IMR-90 (cell line): Measurements from ENCODE around the gene SOX1. TPM values are rescaled to one million over a fixed set of nuclear protein-coding genes. Genes with fewer than 3 reads are reported as not detected.

Experiments used
- ATAC-seq: fragments of 200-7000 bp; cut with Tn5 transposase; 2 replicates; pipeline ENCODE4 v1.9.1; 2020; ENCODE audit warnings: low read depth, mild to moderate bottlenecking, moderate library complexity
- BruUV-seq: library from RNA; stranded (reverse); fragments of 400-500 nt; replicated peaks from 2 replicates; lab custom pipeline; 2021; lab: Mats Ljungman, UMichigan
- CTCF ChIA-PET: fragments of 300-600 bp; formaldehyde crosslinking; extraction: SDS; loops from one replicate; lab custom pipeline; 2021; ENCODE audit warnings: antibody characterized with exemption; lab: Yijun Ruan, JAX
- POLR2A ChIA-PET: fragments of 300-600 bp; sonication (Branson Sonifier 250); formaldehyde crosslinking; loops from one replicate; lab custom pipeline; 2022; ENCODE audit warnings: antibody characterized with exemption; ENCODE audit not compliant: unreplicated experiment; lab: Charles Lee
- DNase-seq: peaks from one replicate; pipeline ENCODE4 v3.0.0; 2013
- H2AFZ ChIP-seq: replicated peaks from 2 replicates; pipeline ENCODE3; 2013; ENCODE audit warnings: low read length, mild to moderate bottlenecking; ENCODE audit not compliant: poor library complexity
- H2AK5ac ChIP-seq: 2 replicates; pipeline ENCODE4 v1.6.1; 2013; ENCODE audit warnings: low read depth, low read length, inconsistent platforms
- H2AK9ac ChIP-seq: replicated peaks from 2 replicates; pipeline ENCODE3; 2013; ENCODE audit warnings: mild to moderate bottlenecking, low read depth, low read length, moderate library complexity; ENCODE audit not compliant: poor library complexity
- H2BK120ac ChIP-seq: 2 replicates; pipeline ENCODE4 v1.6.1; 2013; ENCODE audit warnings: low read depth, low read length, inconsistent platforms
- H2BK15ac ChIP-seq: 3 replicates; pipeline ENCODE4 v1.6.1; 2013; ENCODE audit warnings: low read depth, low read length, inconsistent platforms
- H2BK20ac ChIP-seq: 2 replicates; pipeline ENCODE4 v1.6.1; 2013; ENCODE audit warnings: low read depth, mild to moderate bottlenecking, inconsistent platforms, low read length, moderate library complexity
- H2BK5ac ChIP-seq: 2 replicates; pipeline ENCODE4 v1.6.1; 2013; ENCODE audit warnings: mild to moderate bottlenecking, low read depth, low read length, inconsistent platforms; ENCODE audit not compliant: poor library complexity, severe bottlenecking
- H3K14ac ChIP-seq: replicated peaks from 2 replicates; pipeline ENCODE4 v1.6.1; 2013; ENCODE audit warnings: low read depth, low read length, inconsistent platforms
- H3K18ac ChIP-seq: 2 replicates; pipeline ENCODE4 v1.6.1; 2013; ENCODE audit warnings: low read depth, low read length, control low read depth
- H3K23ac ChIP-seq: 2 replicates; pipeline ENCODE4 v1.6.1; 2013; ENCODE audit warnings: low read depth, low read length, inconsistent platforms
- H3K27ac ChIP-seq: 2 replicates; pipeline ENCODE4 v1.5.1; 2013; ENCODE audit warnings: mild to moderate bottlenecking, control low read depth, low read length; ENCODE audit not compliant: insufficient read depth
- H3K27me3 ChIP-seq: 2 replicates; pipeline ENCODE4 v1.6.1; 2013; ENCODE audit warnings: low read length; ENCODE audit not compliant: control insufficient read depth, insufficient read depth
- H3K36me3 ChIP-seq: 2 replicates; pipeline ENCODE4 v1.6.1; 2013; ENCODE audit warnings: low read length, mixed read lengths; ENCODE audit not compliant: control insufficient read depth, insufficient read depth
- H3K4ac ChIP-seq: 2 replicates; pipeline ENCODE4 v1.6.1; 2013; ENCODE audit warnings: low read depth, low read length, inconsistent platforms
- H3K4me1 ChIP-seq: 2 replicates; pipeline ENCODE4 v1.6.1; 2013; ENCODE audit warnings: low read length, mixed read lengths; ENCODE audit not compliant: control insufficient read depth, insufficient read depth
- H3K4me2 ChIP-seq: 2 replicates; pipeline ENCODE4 v1.6.1; 2013; ENCODE audit warnings: low read depth, mild to moderate bottlenecking, control low read depth, low read length, moderate library complexity
- H3K4me3 ChIP-seq: 2 replicates; pipeline ENCODE4 v1.5.1; 2013; ENCODE audit warnings: low read depth, mild to moderate bottlenecking, control low read depth, low read length, moderate library complexity; ENCODE audit not compliant: insufficient read depth
- H3K56ac ChIP-seq: 2 replicates; pipeline ENCODE4 v1.6.1; 2013; ENCODE audit warnings: low read length, inconsistent platforms; ENCODE audit not compliant: insufficient read depth; ENCODE audit errors: extremely low read depth
- H3K79me1 ChIP-seq, 2 experiments: 2 replicates each; pipeline ENCODE4 v1.6.1; 2013; ENCODE audit warnings: low read length in 2 of 2, inconsistent platforms in 1 of 2, low read depth in 1 of 2
- H3K9ac ChIP-seq: 2 replicates; pipeline ENCODE4 v1.6.1; 2013; ENCODE audit warnings: low read depth, low read length, control low read depth
- H3K9me1 ChIP-seq: 2 replicates; pipeline ENCODE4 v1.6.1; 2013; ENCODE audit warnings: low read length, inconsistent platforms; ENCODE audit not compliant: insufficient read depth
- H3K9me3 ChIP-seq: 2 replicates; pipeline ENCODE4 v1.6.1; 2013; ENCODE audit warnings: low read length; ENCODE audit not compliant: control insufficient read depth, insufficient read depth
- H4K20me1 ChIP-seq: 2 replicates; pipeline ENCODE4 v1.6.1; 2013; ENCODE audit warnings: low read length, inconsistent platforms; ENCODE audit not compliant: insufficient read depth
- H4K5ac ChIP-seq: 2 replicates; pipeline ENCODE4 v1.6.1; 2013; ENCODE audit warnings: mild to moderate bottlenecking, low read depth, low read length, control low read depth
- H4K8ac ChIP-seq, 2 experiments: 2 replicates each; pipeline ENCODE4 v1.6.1; 2013; ENCODE audit warnings: low read depth in 2 of 2, low read length in 2 of 2, control low read depth in 1 of 2, inconsistent platforms in 1 of 2
- H4K91ac ChIP-seq: 2 replicates; pipeline ENCODE4 v1.6.1; 2013; ENCODE audit warnings: low read depth, low read length, inconsistent platforms; ENCODE audit not compliant: insufficient read depth
- BHLHE40 ChIP-seq: fragments of 150-350 bp; IDR thresholded peaks from 2 replicates; pipeline ENCODE4 v1.6.1; 2016; ENCODE audit warnings: mild to moderate bottlenecking, low read depth, low read length
- CEBPB ChIP-seq: IDR thresholded peaks from 2 replicates; pipeline ENCODE4 v1.6.1; 2012; ENCODE audit warnings: low read depth, low read length, improper control_type of control experiment
- CHD1 ChIP-seq: IDR thresholded peaks from 2 replicates; pipeline ENCODE4 v1.6.1; 2012; ENCODE audit warnings: low read depth, low read length, improper control_type of control experiment
- CTCF ChIP-seq: conservative IDR thresholded peaks from 2 replicates; pipeline ENCODE4 v1.5.1; 2012; ENCODE audit warnings: mild to moderate bottlenecking, low read depth, low read length, improper control_type of control experiment
- FOS ChIP-seq: fragments of 150-350 bp; IDR thresholded peaks from 2 replicates; pipeline ENCODE4 v1.6.1; 2016; ENCODE audit warnings: low read depth, low read length
- MAFK ChIP-seq: IDR thresholded peaks from 2 replicates; pipeline ENCODE4 v1.6.1; 2012; ENCODE audit warnings: low read depth, low read length, improper control_type of control experiment
- MAZ ChIP-seq: IDR thresholded peaks from 2 replicates; pipeline ENCODE4 v1.6.1; 2012; ENCODE audit warnings: low read depth, mild to moderate bottlenecking, low read length, improper control_type of control experiment, moderate library complexity, borderline replicate concordance
- MXI1 ChIP-seq: IDR thresholded peaks from 2 replicates; pipeline ENCODE4 v1.6.1; 2012; ENCODE audit warnings: low read depth, mild to moderate bottlenecking, low read length, moderate library complexity, borderline replicate concordance
- NFE2L2 ChIP-seq: fragments of 150-350 bp; IDR thresholded peaks from 2 replicates; pipeline ENCODE4 v1.6.1; 2016; ENCODE audit warnings: low read depth, mild to moderate bottlenecking, low read length
- POLR2A ChIP-seq: IDR thresholded peaks from 2 replicates; pipeline ENCODE4 v1.6.1; 2012; ENCODE audit warnings: mild to moderate bottlenecking, low read depth, low read length
- RAD21 ChIP-seq: IDR thresholded peaks from 2 replicates; pipeline ENCODE4 v1.6.1; 2012; ENCODE audit warnings: low read length, improper control_type of control experiment
- RCOR1 ChIP-seq: IDR thresholded peaks from 2 replicates; pipeline ENCODE4 v1.6.1; 2012; ENCODE audit warnings: mild to moderate bottlenecking, low read length, improper control_type of control experiment; ENCODE audit not compliant: insufficient replicate concordance
- RFX5 ChIP-seq: IDR thresholded peaks from 2 replicates; pipeline ENCODE4 v1.8.0; 2012; ENCODE audit warnings: low read depth, mild to moderate bottlenecking, low read length, moderate library complexity
- SMC3 ChIP-seq: fragments of 150-350 bp; IDR thresholded peaks from 2 replicates; pipeline ENCODE4 v1.6.1; 2016; ENCODE audit warnings: low read depth, mild to moderate bottlenecking, antibody characterized with exemption, low read length, moderate library complexity
- USF2 ChIP-seq: fragments of 150-350 bp; IDR thresholded peaks from 2 replicates; pipeline ENCODE4 v1.6.1; 2017; ENCODE audit warnings: mild to moderate bottlenecking, antibody characterized with exemption, low read length, low read depth
- WGBS, 2 experiments: methylation state at CpG; one replicate each; pipeline versions ENCODE4 v1.1.5 to v1.1.7; 2013; ENCODE audit warnings: missing lambda C conversion rate in 2 of 2; ENCODE audit not compliant: insufficient read length in 1 of 2; ENCODE audit errors: extremely low coverage in 2 of 2; 5-methylcytosine and 5-hydroxymethylcytosine counted together
- dilution Hi-C: fragments of 300-500 bp; cut with HindIII; formaldehyde crosslinking; loops from one replicate; pipeline ENCODE4 v1.14.3; 2018; ENCODE audit warnings: low sequenced_read_pairs; ENCODE audit not compliant: unreplicated experiment
- in situ Hi-C: fragments of 300-500 bp; cut with MboI; formaldehyde crosslinking; loops from 3 replicates; pipeline ENCODE4 v1.14.3; 2019; ENCODE audit warnings: low sequenced_read_pairs, inconsistent platforms, mixed read lengths
- intact Hi-C: fragments of 100-400 bp; cut with micrococcal nuclease; formaldehyde crosslinking; loops from 2 replicates; pipeline ENCODE4 v1.10.0; 2022
- polyA plus RNA-seq, 3 experiments: library from polyadenylated mRNA; depleted of rRNA; stranded (reverse); fragments of >200 nt; gene quantifications; 2 replicates each; pipeline ENCODE4 v1.2.3, GENCODE V29; 2012; ENCODE audit warnings: low replicate concordance in 1 of 3
- total RNA-seq: library from RNA; depleted of rRNA; stranded (reverse); fragments of >200 nt; gene quantifications from 2 replicates; pipeline ENCODE4 v1.2.3, GENCODE V29; 2012

Gene SOX1
- total and polyA plus RNA-seq, 2 of the 4 experiments (the other 2 are of a cell fraction): not detected

GRCh38 chr13:112032186-112032993, 34.6 kb upstream of the SOX1 start:
- peaks cover 52% of the 10 kb centered on the region for H3K9me3 ChIP-seq
- ATAC-seq: no peak
- DNase-seq: peak; percentile 1
- TF ChIP-seq BHLHE40 (no peak), CEBPB (no peak), MAFK (no peak), CTCF (no peak), NFE2L2 (no peak), MXI1 (no peak), USF2 (no peak; the same call in 1 of the 2 replicates), FOS (no peak), SMC3 (no peak), RAD21 (no peak), MAZ (no peak), CHD1 (no peak), POLR2A (no peak), RCOR1 (no peak), RFX5 (no peak)

More at GRCh38 chr13:112032186-112032993, 34.6 kb upstream of the SOX1 start:
- Histone ChIP-seq H3K79me1 (no peaks in the 10 kb centered on the region), H3K4ac (no peak overlapping the region), H2BK120ac (no peak overlapping the region), H3K14ac (no peak overlapping the region), H4K91ac (no peak overlapping the region), H3K36me3 (no peaks in the 10 kb centered on the region), H3K27me3 (no peaks in the 10 kb centered on the region), H3K56ac (no peak overlapping the region), H3K9me1 (no peaks in the 10 kb centered on the region), H3K4me1 (no peaks in the 10 kb centered on the region), H2AK5ac (no peak overlapping the region), H3K4me2 (no peak overlapping the region), H3K18ac (no peak overlapping the region), H2BK20ac (no peak overlapping the region), H2BK15ac (no peak overlapping the region), H2AFZ (peak overlapping the region; percentile 33), H3K4me3 (no peak overlapping the region), H4K20me1 (no peaks in the 10 kb centered on the region), H2BK5ac (no peak overlapping the region), H2AK9ac (no peak overlapping the region), H4K5ac (no peak overlapping the region), H3K23ac (no peak overlapping the region), H4K8ac (no peak overlapping the region), H3K27ac (no peak overlapping the region), H3K9ac (no peak overlapping the region)
- in situ Hi-C loops: no loop called here
- ChIA-PET POLR2A (no interaction called here), CTCF (no interaction called here)
- dilution Hi-C loops: no loop called here
- WGBS, 2 experiments: 17% methylated on average over 6 of the region's 18 CpGs; no CpG with 5 or more reads in 1 of the 2 experiments
- intact Hi-C loops: no loop called here
- BruUV-seq: no TSS peak
